Endothelial cell of umbilical vein (primary cell): ENCODE data around the gene FICD. TPM values are rescaled to one million over a fixed set of nuclear protein-coding genes. Genes with fewer than 3 reads are reported as not detected.

Experiments used
- BruUV-seq: library from RNA; stranded (reverse); fragments of 400-500 nt; replicated peaks from 2 replicates; lab custom pipeline; 2021; lab: Mats Ljungman, UMichigan
- CTCF ChIA-PET: fragments of 300-600, 350-600 bp; sonication (Branson Sonifier 250); formaldehyde crosslinking; loops from one replicate; lab custom pipeline; 2021; ENCODE audit warnings: antibody characterized with exemption, inconsistent platforms; lab: Charles Lee
- POLR2A ChIA-PET: fragments of 300-600, 350-600 bp; sonication (Branson Sonifier 250); formaldehyde crosslinking; loops from one replicate; lab custom pipeline; 2021; ENCODE audit warnings: antibody characterized with exemption, inconsistent platforms; lab: Charles Lee
- DNase-seq: peaks from one replicate; pipeline ENCODE4 v3.0.0-alpha.2; 2011; ENCODE audit warnings: low read depth, low spot score
- FAIRE-seq: peaks from 2 replicates; lab custom pipeline; 2011; peaks lifted over from hg19 to GRCh38; lab: Jason Lieb, UNC
- H2AFZ ChIP-seq: 2 replicates; pipeline ENCODE4 v1.6.0; 2012; ENCODE audit warnings: low read depth, low read length, control low read depth, inconsistent platforms
- H3K27ac ChIP-seq: 2 replicates; pipeline ENCODE4 v1.5.1; 2011; ENCODE audit warnings: low read depth, mild to moderate bottlenecking, control low read depth, low read length, moderate library complexity; ENCODE audit not compliant: insufficient read depth
- H3K27me3 ChIP-seq, 2 experiments: 2 replicates each; pipeline versions ENCODE4 v1.6.0 to v1.6.1; 2011; ENCODE audit warnings: low read length in 2 of 2, mixed read lengths in 1 of 2; ENCODE audit not compliant: control insufficient read depth in 2 of 2, insufficient read depth in 2 of 2
- H3K36me3 ChIP-seq, 2 experiments: 2 replicates in 1 of 2; 3 replicates in 1 of 2; pipeline ENCODE4 v1.5.1; 2011; ENCODE audit warnings: low read length in 2 of 2, mild to moderate bottlenecking in 1 of 2, moderate library complexity in 1 of 2; ENCODE audit not compliant: control insufficient read depth in 2 of 2, insufficient read depth in 2 of 2; ENCODE audit errors: extremely low read depth in 1 of 2
- H3K4me1 ChIP-seq: 3 replicates; pipeline ENCODE4 v1.5.1; 2011; ENCODE audit warnings: mild to moderate bottlenecking, low read length; ENCODE audit not compliant: control insufficient read depth, insufficient read depth; ENCODE audit errors: extremely low read depth
- H3K4me2 ChIP-seq: 2 replicates; pipeline ENCODE4 v1.6.1; 2011; ENCODE audit warnings: low read length, control low read depth, mixed read lengths; ENCODE audit not compliant: insufficient read depth
- H3K4me3 ChIP-seq, 3 experiments: fragments of 200-600 bp in 1 of 3; sonication (generic), shearing (Covaris generic) in 1 of 3; replicated peaks in 1 of 3; 2 replicates each; pipeline ENCODE4 v1.5.1; 2011 to 2016; ENCODE audit warnings: control low read depth in 3 of 3, low read length in 3 of 3, mild to moderate bottlenecking in 2 of 3, inconsistent platforms in 1 of 3, low read depth in 1 of 3, moderate library complexity in 1 of 3; ENCODE audit not compliant: insufficient read depth in 1 of 3
- H3K79me2 ChIP-seq: 2 replicates; pipeline ENCODE4 v1.6.0; 2012; ENCODE audit warnings: low read length, inconsistent platforms; ENCODE audit not compliant: control insufficient read depth, insufficient read depth
- H3K9ac ChIP-seq: replicated peaks from 2 replicates; pipeline ENCODE3; 2011; ENCODE audit warnings: low read length, control low read depth; ENCODE audit not compliant: insufficient read depth; ENCODE audit errors: extremely low read depth
- H3K9me1 ChIP-seq: replicated peaks from 3 replicates; pipeline ENCODE4 v1.6.0; 2011; ENCODE audit warnings: mild to moderate bottlenecking, low read length; ENCODE audit not compliant: control insufficient read depth, insufficient read depth; ENCODE audit errors: extremely low read depth
- H3K9me3 ChIP-seq: replicated peaks from 2 replicates; pipeline ENCODE4 v1.5.1; 2012; ENCODE audit warnings: low read length, inconsistent platforms; ENCODE audit not compliant: control insufficient read depth, insufficient read depth
- H4K20me1 ChIP-seq: replicated peaks from 2 replicates; pipeline ENCODE3; 2011; ENCODE audit warnings: mild to moderate bottlenecking, low read length; ENCODE audit not compliant: control insufficient read depth, insufficient read depth; ENCODE audit errors: extremely low read depth
- EZH2 ChIP-seq: IDR thresholded peaks from 2 replicates; pipeline ENCODE4 v1.6.1; 2012; ENCODE audit warnings: borderline replicate concordance, low read depth, mild to moderate bottlenecking, moderate library complexity, low read length, inconsistent platforms; ENCODE audit not compliant: severe bottlenecking
- FOS ChIP-seq: IDR thresholded peaks from 2 replicates; pipeline ENCODE4 v1.6.1; 2011; ENCODE audit warnings: mild to moderate bottlenecking, low read length, moderate library complexity, borderline replicate concordance; ENCODE audit not compliant: insufficient read depth
- GATA2 ChIP-seq: IDR thresholded peaks from 2 replicates; pipeline ENCODE4 v1.7.0; 2011; ENCODE audit warnings: low read depth, mild to moderate bottlenecking, moderate library complexity, mixed read lengths, low read length; ENCODE audit not compliant: insufficient read length, insufficient read depth
- JUN ChIP-seq: IDR thresholded peaks from 2 replicates; pipeline ENCODE4 v1.6.1; 2011; ENCODE audit warnings: borderline replicate concordance, low read depth; ENCODE audit not compliant: insufficient read length, insufficient read depth
- MAX ChIP-seq: IDR thresholded peaks from 2 replicates; pipeline ENCODE4 v1.6.1; 2011; ENCODE audit not compliant: insufficient read depth, insufficient read length
- MYC ChIP-seq: IDR thresholded peaks from one replicate; pipeline ENCODE4 v1.6.1; 2011; ENCODE audit warnings: mild to moderate bottlenecking, low read depth, low read length
- POLR2A ChIP-seq: IDR thresholded peaks from 2 replicates; pipeline ENCODE4 v1.6.1; 2012; ENCODE audit warnings: low read depth, mild to moderate bottlenecking, control low read depth, low read length
- POLR2AphosphoS5 ChIP-seq: IDR thresholded peaks from 2 replicates; pipeline ENCODE4 v1.6.1; 2012; ENCODE audit warnings: low read depth, mild to moderate bottlenecking, control low read depth, low read length, moderate library complexity; ENCODE audit not compliant: insufficient read depth
- dilution Hi-C: fragments of 300-500 bp; cut with MboI; formaldehyde crosslinking; loops from one replicate; pipeline ENCODE4 v1.15.0; 2019; ENCODE audit warnings: low sequenced_read_pairs; ENCODE audit not compliant: extremely low pct_ligation_motif_present
- intact Hi-C: fragments of 100-400 bp; cut with micrococcal nuclease; formaldehyde crosslinking; loops from one replicate; pipeline ENCODE4 v1.10.0; 2022
- polyA plus RNA-seq, 4 experiments: library from polyadenylated mRNA; depleted of rRNA in 3 of 4; stranded (reverse) in 3 of 4; unstranded in 1 of 4; fragments of >200 nt; gene quantifications; 2 replicates each; pipeline versions ENCODE4 v1.2.1 to v1.2.3, GENCODE V29; 2011 to 2012; ENCODE audit warnings: missing spikeins in 1 of 4
- total RNA-seq: library from RNA; stranded (reverse); gene quantifications from 2 replicates; pipeline ENCODE4 v1.2.3, GENCODE V29; 2021
- TF ChIP-seq, protein P1 (sequence below), 2 donors: IDR thresholded peaks; 1 replicate in 1 of 2; 2 replicates in 1 of 2; pipeline ENCODE4 v1.5.1; 2011; ENCODE audit warnings: low read length in 2 of 2, mild to moderate bottlenecking in 2 of 2, moderate library complexity in 2 of 2, control low read depth in 1 of 2, inconsistent platforms in 1 of 2, low read depth in 1 of 2; ENCODE audit not compliant: insufficient read depth in 1 of 2; ENCODE audit errors: extremely low read depth in 1 of 2

Gene FICD
- total and polyA plus RNA-seq, 2 donors (not counting 3 experiments of a cell fraction or from before 2014, with no cell fraction given), result 3.9 to 6.1 TPM

GRCh38 chr12:108507971-108508642 lies 7.0 kb upstream of the FICD start:
- no peak overlapping the region for H3K27ac ChIP-seq
- ChIA-PET CTCF (interaction anchor here (1.5 kb wide), 1 partner anchor 590 kb away, joined by 5 read pairs; no protein-coding TSS in a partner anchor), POLR2A (no interaction called here)
- no peak overlapping the region for H3K4me2 ChIP-seq
- H3K9ac ChIP-seq, result no peak overlapping the region
- no peak for FAIRE-seq
- BruUV-seq, result no TSS peak
- H3K9me3 ChIP-seq, result no peaks in the 10 kb centered on the region
- TF ChIP-seq JUN (no peak), POLR2AphosphoS5 (no peak), MAX (no peak), GATA2 (no peak), POLR2A (no peak), EZH2 (no peak), MYC (no peak), FOS (no peak)
- TF ChIP-seq, protein P1, sequence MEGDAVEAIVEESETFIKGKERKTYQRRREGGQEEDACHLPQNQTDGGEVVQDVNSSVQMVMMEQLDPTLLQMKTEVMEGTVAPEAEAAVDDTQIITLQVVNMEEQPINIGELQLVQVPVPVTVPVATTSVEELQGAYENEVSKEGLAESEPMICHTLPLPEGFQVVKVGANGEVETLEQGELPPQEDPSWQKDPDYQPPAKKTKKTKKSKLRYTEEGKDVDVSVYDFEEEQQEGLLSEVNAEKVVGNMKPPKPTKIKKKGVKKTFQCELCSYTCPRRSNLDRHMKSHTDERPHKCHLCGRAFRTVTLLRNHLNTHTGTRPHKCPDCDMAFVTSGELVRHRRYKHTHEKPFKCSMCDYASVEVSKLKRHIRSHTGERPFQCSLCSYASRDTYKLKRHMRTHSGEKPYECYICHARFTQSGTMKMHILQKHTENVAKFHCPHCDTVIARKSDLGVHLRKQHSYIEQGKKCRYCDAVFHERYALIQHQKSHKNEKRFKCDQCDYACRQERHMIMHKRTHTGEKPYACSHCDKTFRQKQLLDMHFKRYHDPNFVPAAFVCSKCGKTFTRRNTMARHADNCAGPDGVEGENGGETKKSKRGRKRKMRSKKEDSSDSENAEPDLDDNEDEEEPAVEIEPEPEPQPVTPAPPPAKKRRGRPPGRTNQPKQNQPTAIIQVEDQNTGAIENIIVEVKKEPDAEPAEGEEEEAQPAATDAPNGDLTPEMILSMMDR (IDR thresholded peaks at IDR 0.05; ENCODE audit: extremely low read depth in 1 of 2, insufficient read depth in 1 of 2, low read depth in 1 of 2, low read length in 2 of 2), result no peak
- H3K36me3 ChIP-seq, result no peaks in the 10 kb centered on the region
- DNase-seq, result no peak
- no peak overlapping the region for H2AFZ ChIP-seq
- H3K4me3 ChIP-seq, result no peak overlapping the region
- no peaks in the 10 kb centered on the region for H3K4me1 ChIP-seq
- H3K79me2 ChIP-seq, result no peaks in the 10 kb centered on the region
- no peaks in the 10 kb centered on the region for H3K9me1 ChIP-seq
- no peaks in the 10 kb centered on the region for H4K20me1 ChIP-seq
- intact Hi-C loops (no loop called here), dilution Hi-C loops (no loop called here)
- no peaks in the 10 kb centered on the region for H3K27me3 ChIP-seq
